Thyroid gland (tissue), 4 donors: Measurements from ENCODE around the gene CYP4F12. TPM values are rescaled to one million over a fixed set of nuclear protein-coding genes. Genes with fewer than 3 reads are reported as not detected.

Experiments
- DNase-seq, 2 donors: peaks; one replicate each; pipeline ENCODE4 v3.0.0-alpha.2; 2019
- H3K27ac ChIP-seq, 3 donors: fragments of 200-600 bp; sonication (generic); 1 replicate in 2 of 3; 2 replicates in 1 of 3; pipeline ENCODE4 v1.5.1; 2016 to 2019; ENCODE audit warnings: mild to moderate bottlenecking in 1 of 3, moderate library complexity in 1 of 3
- H3K27me3 ChIP-seq: fragments of 200-600 bp; sonication (generic); one replicate; pipeline ENCODE4 v1.5.1; 2019
- H3K36me3 ChIP-seq, 2 donors: fragments of 200-600 bp; sonication (generic); one replicate each; pipeline ENCODE4 v1.5.1; 2016 to 2019
- H3K4me1 ChIP-seq, 2 donors: fragments of 200-600 bp; sonication (generic); one replicate each; pipeline ENCODE4 v1.5.1; 2017 to 2019
- H3K4me3 ChIP-seq, 3 donors: fragments of 200-600 bp; sonication (generic); replicated peaks in 1 of 3; 1 replicate in 2 of 3; 2 replicates in 1 of 3; pipeline ENCODE4 v1.5.1; 2016; ENCODE audit warnings: mild to moderate bottlenecking in 1 of 3
- H3K9me3 ChIP-seq: fragments of 200-600 bp; sonication (generic); one replicate; pipeline ENCODE4 v1.5.1; 2017
- POLR2A ChIP-seq, 2 donors: fragments of 450-650 bp; IDR thresholded peaks; one replicate each; pipeline ENCODE4 v1.6.1; 2017; ENCODE audit warnings: antibody characterized with exemption in 2 of 2, mild to moderate bottlenecking in 2 of 2, moderate library complexity in 1 of 2
- WGBS, 2 donors: methylation state at CpG; one replicate each; pipeline ENCODE4 v1.1.5; 2017; 5-methylcytosine and 5-hydroxymethylcytosine counted together
- intact Hi-C: fragments of 100-400 bp; cut with DNase I; formaldehyde crosslinking; loops from one replicate; pipeline ENCODE4 v1.15.1; 2023
- total RNA-seq, 4 donors: library from RNA; depleted of rRNA; stranded (reverse); fragments of >200 nt; gene quantifications; one replicate each; pipeline ENCODE4 v1.2.3, GENCODE V29; 2016
- TF ChIP-seq, protein P1 (sequence below), 6 experiments: fragments of 200-600 bp in 3 of 6; fragments of 450-650 bp in 3 of 6; sonication (generic) in 3 of 6; IDR thresholded peaks; one replicate each; pipeline ENCODE4 v1.5.1; 2016 to 2019; ENCODE audit warnings: antibody characterized with exemption in 6 of 6, mild to moderate bottlenecking in 2 of 6, inconsistent platforms in 1 of 6, moderate library complexity in 1 of 6

The CYP4F12 gene
- total RNA-seq, 4 donors from 2014 or later, result 1.9 to 4.6 (median 3.2) TPM

DNA sequence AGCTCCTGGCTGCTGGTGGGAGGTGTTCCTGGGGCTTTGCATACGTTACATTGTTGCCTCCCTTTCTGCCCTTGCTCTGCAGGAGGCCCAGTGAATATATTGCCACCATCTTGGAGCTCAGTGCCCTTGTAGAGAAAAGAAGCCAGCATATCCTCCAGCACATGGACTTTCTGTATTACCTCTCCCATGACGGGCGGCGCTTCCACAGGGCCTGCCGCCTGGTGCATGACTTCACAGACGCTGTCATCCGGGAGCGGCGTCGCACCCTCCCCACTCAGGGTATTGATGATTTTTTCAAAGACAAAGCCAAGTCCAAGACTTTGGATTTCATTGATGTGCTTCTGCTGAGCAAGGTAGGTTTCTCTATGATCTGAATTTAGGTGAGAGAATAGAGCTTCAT, 10.5 kb downstream of the CYP4F12 start:
- no peaks in the 10 kb centered on the region for H3K9me3 ChIP-seq
- H3K27ac ChIP-seq, result no peak overlapping the region
- WGBS, 2 donors, result 78 to 85% methylated on average over 10 of the region's 10 CpGs
- DNase-seq, result no peak
- no peak for TF ChIP-seq POLR2A (IDR thresholded peaks at IDR 0.05)
- TF ChIP-seq, protein P1, sequence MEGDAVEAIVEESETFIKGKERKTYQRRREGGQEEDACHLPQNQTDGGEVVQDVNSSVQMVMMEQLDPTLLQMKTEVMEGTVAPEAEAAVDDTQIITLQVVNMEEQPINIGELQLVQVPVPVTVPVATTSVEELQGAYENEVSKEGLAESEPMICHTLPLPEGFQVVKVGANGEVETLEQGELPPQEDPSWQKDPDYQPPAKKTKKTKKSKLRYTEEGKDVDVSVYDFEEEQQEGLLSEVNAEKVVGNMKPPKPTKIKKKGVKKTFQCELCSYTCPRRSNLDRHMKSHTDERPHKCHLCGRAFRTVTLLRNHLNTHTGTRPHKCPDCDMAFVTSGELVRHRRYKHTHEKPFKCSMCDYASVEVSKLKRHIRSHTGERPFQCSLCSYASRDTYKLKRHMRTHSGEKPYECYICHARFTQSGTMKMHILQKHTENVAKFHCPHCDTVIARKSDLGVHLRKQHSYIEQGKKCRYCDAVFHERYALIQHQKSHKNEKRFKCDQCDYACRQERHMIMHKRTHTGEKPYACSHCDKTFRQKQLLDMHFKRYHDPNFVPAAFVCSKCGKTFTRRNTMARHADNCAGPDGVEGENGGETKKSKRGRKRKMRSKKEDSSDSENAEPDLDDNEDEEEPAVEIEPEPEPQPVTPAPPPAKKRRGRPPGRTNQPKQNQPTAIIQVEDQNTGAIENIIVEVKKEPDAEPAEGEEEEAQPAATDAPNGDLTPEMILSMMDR (IDR thresholded peaks at IDR 0.05), result no peak
- no peaks in the 10 kb centered on the region for H3K27me3 ChIP-seq
- H3K36me3 ChIP-seq, result no peaks in the 10 kb centered on the region
- H3K4me3 ChIP-seq, result no peak overlapping the region
- H3K4me1 ChIP-seq, result no peaks in the 10 kb centered on the region
- intact Hi-C loops, result no loop called here

DNA sequence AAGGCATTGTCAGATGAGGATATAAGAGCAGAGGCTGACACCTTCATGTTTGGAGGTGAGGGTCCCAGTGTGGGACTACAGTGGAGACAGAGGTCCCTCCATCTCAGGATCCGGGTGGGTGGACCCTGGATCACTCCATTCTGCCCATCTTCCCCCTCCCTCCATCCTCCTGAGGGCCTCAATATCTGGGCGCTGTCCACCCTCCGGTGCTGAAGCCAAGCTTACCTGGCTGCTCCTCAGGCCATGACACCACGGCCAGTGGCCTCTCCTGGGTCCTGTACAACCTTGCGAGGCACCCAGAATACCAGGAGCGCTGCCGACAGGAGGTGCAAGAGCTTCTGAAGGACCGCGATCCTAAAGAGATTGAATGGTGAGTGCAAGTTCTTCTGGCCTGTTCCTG, 11.9 kb downstream of the CYP4F12 start:
- TF ChIP-seq, protein P1 (IDR thresholded peaks at IDR 0.05), result no peak
- TF ChIP-seq POLR2A (IDR thresholded peaks at IDR 0.05), result no peak
- Histone ChIP-seq H3K4me3 (no peak overlapping the region), H3K9me3 (no peaks in the 10 kb centered on the region), H3K36me3 (no peaks in the 10 kb centered on the region), H3K4me1 (no peaks in the 10 kb centered on the region), H3K27ac (no peak overlapping the region), H3K27me3 (no peaks in the 10 kb centered on the region)
- 11 to 35% methylated on average over 4 to 9 of the region's 9 CpGs for WGBS, 2 donors
- no peak for DNase-seq
- intact Hi-C loops, result no loop called here

DNA sequence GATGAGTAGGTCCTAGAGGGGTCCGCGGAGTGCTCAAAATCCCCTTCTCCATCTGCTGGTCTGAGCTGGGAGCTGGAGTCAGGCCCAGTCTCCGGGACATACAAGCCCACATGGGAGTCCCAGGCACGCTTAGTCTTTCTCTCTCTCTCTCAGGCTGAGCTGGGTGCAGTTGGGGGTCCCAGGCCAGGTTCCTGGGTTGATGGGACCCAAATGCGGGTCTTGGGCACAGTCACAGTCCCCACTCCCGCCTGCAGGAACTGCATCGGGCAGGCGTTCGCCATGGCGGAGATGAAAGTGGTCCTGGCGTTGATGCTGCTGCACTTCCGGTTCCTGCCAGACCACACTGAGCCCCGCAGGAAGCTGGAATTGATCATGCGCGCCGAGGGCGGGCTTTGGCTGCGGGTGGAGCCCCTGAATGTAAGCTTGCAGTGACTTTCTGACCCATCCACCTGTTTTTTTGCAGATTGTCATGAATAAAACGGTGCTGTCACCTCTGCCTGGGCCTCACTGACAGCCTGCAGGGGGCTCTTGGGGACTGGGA, 23.8 kb downstream of the CYP4F12 start:
- WGBS, 2 donors, result 64 to 71% methylated on average over 10 to 18 of the region's 19 CpGs
- no peak for DNase-seq
- Histone ChIP-seq H3K36me3 (no peaks in the 10 kb centered on the region), H3K4me1 (no peaks in the 10 kb centered on the region), H3K4me3 (no peak overlapping the region), H3K27me3 (no peaks in the 10 kb centered on the region), H3K9me3 (no peaks in the 10 kb centered on the region), H3K27ac (no peak overlapping the region)
- intact Hi-C loops, result no loop called here
- no peak for TF ChIP-seq POLR2A (IDR thresholded peaks at IDR 0.05)
- TF ChIP-seq, protein P1 (IDR thresholded peaks at IDR 0.05), result no peak

DNA sequence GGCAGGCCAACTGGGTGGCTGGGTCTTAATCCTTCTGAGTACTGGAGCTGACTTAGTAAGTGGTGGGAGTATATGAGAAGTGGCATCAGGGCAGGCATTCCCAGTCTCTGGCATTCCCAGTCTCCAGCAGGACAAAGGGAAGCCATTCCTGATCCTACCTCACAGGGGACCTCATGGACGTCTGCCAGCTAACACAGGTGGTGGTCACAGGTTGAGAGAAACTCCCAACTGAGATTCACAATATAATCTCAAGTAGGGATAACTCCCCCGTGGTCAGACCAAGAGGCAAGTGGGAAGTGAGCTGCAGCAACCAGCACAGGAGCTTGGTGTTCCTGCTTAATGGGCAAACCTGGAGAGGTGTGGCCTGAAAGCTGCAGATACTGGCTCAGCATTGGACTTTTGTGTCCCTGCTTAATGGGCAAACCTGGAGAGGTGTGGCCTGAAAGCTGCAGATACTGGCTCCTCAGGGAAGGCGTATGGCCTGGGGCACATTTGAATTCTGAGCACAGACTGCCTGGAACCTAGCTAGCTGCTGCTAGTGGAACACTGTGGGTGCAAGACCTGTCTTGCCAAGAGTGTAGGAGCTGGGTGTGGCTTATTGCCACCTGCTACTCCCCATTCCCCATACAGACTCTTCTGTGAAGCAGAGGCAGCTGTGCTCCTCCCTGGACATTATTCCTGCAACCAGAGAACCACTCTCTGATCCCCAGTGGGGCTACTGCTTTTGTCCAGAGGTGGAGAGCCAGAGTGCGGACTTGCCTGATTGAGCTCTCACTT, 29.1 kb downstream of the CYP4F12 start:
- H3K36me3 ChIP-seq, result no peaks in the 10 kb centered on the region
- WGBS, 2 donors, result 72 to 80% methylated on average over 4 of the region's 4 CpGs
- H3K4me1 ChIP-seq, result no peaks in the 10 kb centered on the region
- intact Hi-C loops, result no loop called here
- H3K4me3 ChIP-seq, result no peak overlapping the region
- no peak overlapping the region for H3K27ac ChIP-seq
- H3K27me3 ChIP-seq, result no peaks in the 10 kb centered on the region
- TF ChIP-seq, protein P1 (IDR thresholded peaks at IDR 0.05), result no peak
- no peaks in the 10 kb centered on the region for H3K9me3 ChIP-seq
- DNase-seq, result no peak

DNA sequence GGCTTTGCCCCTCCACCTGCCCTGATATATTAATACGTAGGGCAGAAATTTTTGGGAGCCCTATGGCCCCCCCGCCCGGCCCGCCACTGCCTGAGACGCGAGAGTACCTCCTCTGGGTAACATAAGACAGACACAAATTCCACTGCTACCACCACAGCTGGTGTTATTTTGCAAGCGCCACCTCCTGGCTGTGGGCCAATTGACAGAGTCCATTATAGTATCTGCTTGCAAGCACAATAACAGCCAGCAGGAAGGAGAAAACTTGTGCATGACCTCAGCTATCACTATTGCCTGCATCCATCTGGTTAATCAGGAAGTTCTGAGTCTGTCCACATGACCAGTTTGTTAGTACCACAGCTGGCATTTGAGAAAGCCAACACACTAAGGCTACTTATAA, 29.6 kb downstream of the CYP4F12 start:
- Histone ChIP-seq H3K36me3 (no peaks in the 10 kb centered on the region), H3K27me3 (no peaks in the 10 kb centered on the region), H3K9me3 (no peaks in the 10 kb centered on the region), H3K4me1 (no peaks in the 10 kb centered on the region), H3K27ac (no peak overlapping the region), H3K4me3 (no peak overlapping the region)
- DNase-seq, result peak; percentile 42 to 47
- intact Hi-C loops, result no loop called here
- TF ChIP-seq, protein P1 (IDR thresholded peaks at IDR 0.05), result no peak
- TF ChIP-seq POLR2A (IDR thresholded peaks at IDR 0.05), result no peak
- WGBS, 2 donors, result 0 to 11% methylated on average over 2 to 7 of the region's 7 CpGs
